ENCODE data around the gene CAVIN2. TPM values are rescaled to one million over a fixed set of nuclear protein-coding genes. Genes with fewer than 3 reads are reported as not detected.

The CAVIN2 gene
- total RNA-seq, 1 experiment from 2014 or later = 2.3 TPM

DNA sequence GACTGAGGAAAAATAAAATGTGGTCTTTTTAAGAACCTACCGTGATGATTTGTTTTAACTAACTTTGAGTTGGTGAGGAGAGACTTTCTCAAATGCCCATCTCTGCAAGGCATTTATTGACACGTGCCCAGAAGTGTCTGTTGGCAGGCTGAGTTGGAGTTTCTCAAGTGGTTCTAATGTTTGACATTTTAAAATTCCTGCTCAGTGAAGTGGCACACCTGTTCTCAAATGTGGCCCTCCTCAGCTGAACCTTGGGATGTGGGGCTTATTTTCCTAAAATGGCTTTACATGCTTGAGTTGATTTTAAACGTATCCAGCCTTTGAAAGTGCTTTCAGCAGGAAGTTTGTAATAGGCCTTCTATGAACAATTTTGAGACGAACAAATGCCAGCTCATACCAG, 876 bp upstream of the CAVIN2 start:
- no peaks in the 10 kb centered on the region for H3K9me3 ChIP-seq (ENCODE audit: insufficient read depth, low read depth)
- ChIA-PET CTCF (no interaction called here), POLR2A (ENCODE audit: unreplicated experiment) (no interaction called here)
- H3K9me2 ChIP-seq (ENCODE audit: insufficient read depth) = no peaks in the 10 kb centered on the region
- no peaks in the 10 kb centered on the region for H3K79me2 ChIP-seq (ENCODE audit: low read depth)
- no peak overlapping the region for H2AFZ ChIP-seq
- TF ChIP-seq CTCF (conservative IDR thresholded peaks at IDR 0.05) = no peak
- no peak for TF ChIP-seq EZH2 (IDR thresholded peaks at IDR 0.05; ENCODE audit: low read depth)
- intact Hi-C loops (cut with micrococcal nuclease; ENCODE audit: unreplicated experiment) = no loop called here
- H3K27me3 ChIP-seq (ENCODE audit: insufficient read depth, low read depth) = no peaks in the 10 kb centered on the region
- H3K36me3 ChIP-seq (ENCODE audit: low read depth) = no peaks in the 10 kb centered on the region
- no peak overlapping the region for H3K4me2 ChIP-seq
- no peak overlapping the region for H3K27ac ChIP-seq
- BruUV-seq (replicated peaks) = no TSS peak
- no peaks in the 10 kb centered on the region for H3F3A ChIP-seq (ENCODE audit: insufficient read depth, low read depth)
- no peaks in the 10 kb centered on the region for H4K20me1 ChIP-seq (ENCODE audit: insufficient read depth)
- H3K4me3 ChIP-seq = no peak overlapping the region
- no peak for DNase-seq
- no peaks in the 10 kb centered on the region for H3K4me1 ChIP-seq (replicated peaks; ENCODE audit: insufficient read depth)

- Histone ChIP-seq H3K4me2 (no peak overlapping the region), H2AFZ (no peak overlapping the region)
Observed at GRCh38 chr2:191845876-191846514, 893 bp downstream of the CAVIN2 start.

GRCh38 chr2:191845248-191845715, 1.6 kb downstream of the CAVIN2 start:
- ChIA-PET CTCF (no interaction called here), POLR2A (ENCODE audit: unreplicated experiment) (no interaction called here)
- no peaks in the 10 kb centered on the region for H3F3A ChIP-seq (ENCODE audit: insufficient read depth, low read depth)
- no peaks in the 10 kb centered on the region for H3K9me2 ChIP-seq (ENCODE audit: insufficient read depth)
- BruUV-seq (replicated peaks) = no TSS peak
- H3K79me2 ChIP-seq (ENCODE audit: low read depth) = no peaks in the 10 kb centered on the region
- no peaks in the 10 kb centered on the region for H3K4me1 ChIP-seq (replicated peaks; ENCODE audit: insufficient read depth)
- H3K4me3 ChIP-seq = no peak overlapping the region
- TF ChIP-seq CTCF (conservative IDR thresholded peaks at IDR 0.05) = no peak
- no peak for TF ChIP-seq EZH2 (IDR thresholded peaks at IDR 0.05; ENCODE audit: low read depth)
- H2AFZ ChIP-seq = no peak overlapping the region
- intact Hi-C loops (cut with micrococcal nuclease; ENCODE audit: unreplicated experiment) = no loop called here
- no peak overlapping the region for H3K27ac ChIP-seq
- no peaks in the 10 kb centered on the region for H4K20me1 ChIP-seq (ENCODE audit: insufficient read depth)
- H3K9me3 ChIP-seq (ENCODE audit: insufficient read depth, low read depth) = no peaks in the 10 kb centered on the region
- H3K36me3 ChIP-seq (ENCODE audit: low read depth) = no peaks in the 10 kb centered on the region
- H3K27me3 ChIP-seq (ENCODE audit: insufficient read depth, low read depth) = no peaks in the 10 kb centered on the region
- H3K4me2 ChIP-seq = no peak overlapping the region
- no peak for DNase-seq

More at GRCh38 chr2:191845876-191846514, 893 bp downstream of the CAVIN2 start:
- ChIA-PET POLR2A (ENCODE audit: unreplicated experiment) (no interaction called here), CTCF (no interaction called here)
- intact Hi-C loops (cut with micrococcal nuclease; ENCODE audit: unreplicated experiment) = no loop called here
- H4K20me1 ChIP-seq (ENCODE audit: insufficient read depth) = no peaks in the 10 kb centered on the region
- no peak overlapping the region for H3K27ac ChIP-seq
- DNase-seq = no peak
- no peaks in the 10 kb centered on the region for H3K9me3 ChIP-seq (ENCODE audit: insufficient read depth, low read depth)
- no peaks in the 10 kb centered on the region for H3K9me2 ChIP-seq (ENCODE audit: insufficient read depth)
- no TSS peak for BruUV-seq (replicated peaks)
- H3K79me2 ChIP-seq (ENCODE audit: low read depth) = no peaks in the 10 kb centered on the region
- H3K27me3 ChIP-seq (ENCODE audit: insufficient read depth, low read depth) = no peaks in the 10 kb centered on the region
- no peaks in the 10 kb centered on the region for H3K36me3 ChIP-seq (ENCODE audit: low read depth)
- H3K4me1 ChIP-seq (replicated peaks; ENCODE audit: insufficient read depth) = no peaks in the 10 kb centered on the region
- no peak overlapping the region for H3K4me3 ChIP-seq
- TF ChIP-seq CTCF (conservative IDR thresholded peaks at IDR 0.05) (no peak), EZH2 (IDR thresholded peaks at IDR 0.05; ENCODE audit: low read depth) (no peak)
- no peaks in the 10 kb centered on the region for H3F3A ChIP-seq (ENCODE audit: insufficient read depth, low read depth)

Measured in PC-9 (cell line).